Kidney epithelial cell (primary cell): ENCODE data around the gene FBXO27. TPM values are rescaled to one million over a fixed set of nuclear protein-coding genes. Genes with fewer than 3 reads are reported as not detected.

Source experiments
- DNase-seq: peaks from one replicate; pipeline ENCODE4 v3.0.0-alpha.2; 2010; ENCODE audit warnings: low read depth
- H3K27me3 ChIP-seq: 2 replicates; pipeline ENCODE4 v1.6.0; 2011; ENCODE audit warnings: low read length; ENCODE audit not compliant: control insufficient read depth, insufficient read depth
- H3K36me3 ChIP-seq: 2 replicates; pipeline ENCODE4 v1.5.1; 2011; ENCODE audit warnings: low read length; ENCODE audit not compliant: control insufficient read depth, insufficient read depth
- H3K4me3 ChIP-seq: 2 replicates; pipeline ENCODE4 v1.5.1; 2011; ENCODE audit warnings: low read depth, mild to moderate bottlenecking, control low read depth, low read length
- CTCF ChIP-seq: IDR thresholded peaks from 2 replicates; pipeline ENCODE4 v1.5.1; 2011; ENCODE audit warnings: mild to moderate bottlenecking, moderate library complexity, low read length, control low read depth, inconsistent platforms; ENCODE audit not compliant: insufficient read depth, poor library complexity, severe bottlenecking
- total RNA-seq: library from RNA; depleted of rRNA; stranded (reverse); fragments of >200 nt; gene quantifications from 2 replicates; pipeline ENCODE4 v1.2.3, GENCODE V29; 2015

FBXO27 gene
- total RNA-seq, 1 donor from 2014 or later = 6.9 TPM

- Histone ChIP-seq H3K36me3 (no peaks in the 10 kb centered on the region), H3K4me3 (no peak overlapping the region), H3K27me3 (no peaks in the 10 kb centered on the region)
- no peak for TF ChIP-seq CTCF
- no peak for DNase-seq
Measured at GRCh38 chr19:39017646-39018045, 14.7 kb downstream of the FBXO27 start.

DNA sequence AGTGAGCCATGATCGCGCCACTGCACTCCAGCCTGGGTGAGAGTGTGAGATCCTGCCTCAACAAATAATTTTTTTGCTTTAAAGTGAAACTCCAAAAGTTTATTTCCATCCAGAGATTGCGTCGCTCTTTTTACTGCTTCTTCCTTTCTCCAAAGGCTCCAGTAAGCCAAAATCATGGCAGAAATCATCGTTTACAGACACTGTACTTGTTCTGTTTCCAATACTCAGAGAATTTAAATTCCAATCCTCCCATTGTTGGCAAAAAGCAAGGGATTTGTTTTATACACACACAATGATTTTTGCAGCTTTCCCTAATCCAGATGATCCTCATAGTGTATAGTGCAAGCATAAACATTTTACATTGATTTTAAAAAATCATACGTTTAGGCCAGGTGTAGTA, 15.3 kb downstream of the FBXO27 start:
- Histone ChIP-seq H3K36me3 (no peaks in the 10 kb centered on the region), H3K4me3 (no peak overlapping the region), H3K27me3 (no peaks in the 10 kb centered on the region)
- no peak for DNase-seq
- TF ChIP-seq CTCF = no peak

- no peaks in the 10 kb centered on the region for H3K27me3 ChIP-seq
- no peak for TF ChIP-seq CTCF
Measured at GRCh38 chr19:39014037-39014436, 18.3 kb downstream of the FBXO27 start.

DNA sequence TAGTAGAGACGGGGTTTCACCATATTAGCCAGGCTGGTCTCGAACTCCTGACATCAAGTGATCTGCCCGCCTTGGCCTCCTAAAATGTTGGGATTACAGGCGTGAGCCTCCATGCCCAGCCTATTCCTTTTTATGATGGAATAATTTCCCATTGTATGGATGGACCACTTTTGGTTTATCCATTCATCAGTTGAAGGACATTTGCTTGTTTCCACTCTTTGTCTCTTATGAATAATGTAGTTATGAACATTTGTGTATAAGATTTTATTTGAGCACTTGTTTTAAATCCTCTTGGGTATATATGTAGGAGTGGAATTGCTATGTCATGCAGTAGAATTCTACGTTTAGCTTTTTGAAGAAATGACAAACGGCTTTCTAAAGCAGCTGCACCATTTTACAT, 23.3 kb downstream of the FBXO27 start:
- no peak overlapping the region for H3K4me3 ChIP-seq
- DNase-seq = no peak
- peaks cover 3% of the 10 kb centered on the region for H3K27me3 ChIP-seq
- no peak for TF ChIP-seq CTCF
- no peaks in the 10 kb centered on the region for H3K36me3 ChIP-seq

More at GRCh38 chr19:39014037-39014436, 18.3 kb downstream of the FBXO27 start:
- no peak for DNase-seq
- Histone ChIP-seq H3K36me3 (no peaks in the 10 kb centered on the region), H3K4me3 (no peak overlapping the region)

DNA sequence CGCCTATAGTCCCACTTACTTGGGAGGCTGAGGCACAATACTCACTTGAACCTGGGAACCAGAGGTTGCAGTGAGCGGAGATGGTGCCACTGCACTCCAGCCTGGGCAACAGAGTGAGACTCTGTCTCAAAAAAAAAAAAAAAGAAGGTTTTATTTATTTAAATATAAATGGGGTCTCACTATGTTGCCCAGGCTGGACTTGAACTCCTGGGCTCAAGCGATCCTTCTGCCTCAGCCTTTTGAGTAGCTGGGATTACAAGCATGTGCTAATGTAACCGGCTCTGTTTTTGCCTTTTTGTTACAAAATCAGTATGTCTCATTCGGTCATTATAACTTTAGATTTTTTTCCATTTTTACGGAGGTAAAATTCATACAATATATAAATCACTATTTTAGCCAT, 24.2 kb downstream of the FBXO27 start:
- TF ChIP-seq CTCF = no peak
- no peak for DNase-seq

DNA sequence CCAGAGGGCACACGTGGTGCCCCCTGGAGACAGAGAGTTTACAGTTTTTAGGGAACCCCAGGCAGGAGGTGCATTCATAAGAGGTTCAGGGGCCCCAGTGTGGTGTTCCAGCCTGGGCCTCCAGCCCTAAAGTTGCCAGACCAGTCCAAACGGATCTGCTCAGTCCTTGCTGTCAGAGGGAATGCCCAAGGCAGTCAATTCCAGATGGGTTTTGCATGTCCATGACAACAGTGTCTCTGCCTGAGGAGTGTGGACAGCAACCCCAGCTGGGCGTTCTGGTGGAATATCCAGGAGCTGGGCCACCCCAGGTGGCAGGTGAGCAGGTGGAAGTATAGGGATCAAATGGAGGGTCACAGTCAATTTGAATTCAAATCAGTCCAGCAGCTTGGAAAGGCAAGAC, 25.3 kb downstream of the FBXO27 start:
- Histone ChIP-seq H3K4me3 (no peak overlapping the region), H3K27me3 (peaks cover 3% of the 10 kb centered on the region), H3K36me3 (no peaks in the 10 kb centered on the region)
- DNase-seq = no peak
- TF ChIP-seq CTCF = no peak

More for the DNA sequence above, 24.2 kb downstream of the FBXO27 start:
- Histone ChIP-seq H3K36me3 (no peaks in the 10 kb centered on the region), H3K27me3 (peaks cover 3% of the 10 kb centered on the region), H3K4me3 (no peak overlapping the region)
